Hematopoietic multipotent progenitor cell treated with erythropoietin and hydrocortisone succinate and interleukin-3 and kit ligand, for 6 days (in vitro differentiated cells): ENCODE data around the gene RWDD2A.
A peak's percentile ranks its signal among the peaks of the same experiment; 100 is the strongest.
"Not testable (repeated sequence)": the region's sequence is repeated elsewhere in the genome, so short reads cannot be mapped to it uniquely, and the experiment has no call there.

Experiments
- DNase-seq: peaks from one replicate; pipeline ENCODE4 v3.0.0-alpha.2; 2015

RWDD2A gene

DNA sequence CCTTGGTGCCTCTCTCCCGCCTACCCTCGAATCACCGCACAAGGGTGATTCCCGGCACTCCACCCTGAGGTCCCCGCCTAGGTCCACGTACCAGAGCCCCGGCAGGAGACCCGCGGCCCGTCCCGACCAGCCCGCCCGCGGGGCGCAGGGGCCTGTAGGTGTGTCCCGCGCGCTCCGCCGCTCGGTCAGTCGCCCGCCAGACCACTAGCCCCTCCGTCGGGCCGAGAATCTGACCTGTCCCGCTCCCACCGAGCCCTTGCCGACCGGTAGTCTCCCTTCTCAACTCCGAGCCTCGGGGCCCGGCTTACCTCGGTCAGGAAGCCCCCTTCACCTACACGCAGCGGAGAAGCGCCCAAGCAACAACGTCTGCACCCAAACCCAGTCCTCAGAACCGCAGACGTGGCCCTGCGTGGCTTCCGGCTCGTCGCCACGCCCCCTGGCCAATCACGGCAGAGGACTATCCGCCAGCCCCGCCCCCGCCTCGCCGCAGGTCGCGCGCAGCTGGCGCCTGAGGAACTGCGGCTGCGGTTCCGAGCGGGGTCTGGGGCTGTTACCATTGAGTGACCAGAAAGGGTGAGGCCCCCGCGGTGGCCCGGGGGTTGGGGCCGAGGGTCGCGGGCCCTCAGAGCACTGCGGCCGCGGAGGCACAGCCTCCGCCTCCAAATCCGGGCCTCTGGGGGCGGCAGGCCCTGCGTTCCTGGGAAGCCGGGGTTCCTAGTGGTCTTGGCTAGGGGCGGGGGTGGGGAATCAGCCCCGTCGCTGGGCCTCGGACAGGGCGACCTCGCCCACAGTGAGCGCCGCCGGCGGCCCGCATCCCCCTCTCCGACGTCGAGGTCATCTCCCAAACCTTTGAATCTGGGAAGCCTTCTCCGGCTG lies at the start of gene RWDD2A, which contains the start of gene PGM3:
RWDD2A (plus strand) TSS at position 487 of the 876 bp plus-strand sequence. CDS start 1,095 bp downstream, outside the sequence.
PGM3 (minus strand) TSS at position 395 of the 876 bp plus-strand sequence. CDS start 2,253 bp downstream, outside the sequence.
- peak; percentile 92 for DNase-seq

- no peak for DNase-seq
Observed at GRCh38 chr6:83151114-83151513, 42.0 kb upstream of the RWDD2A start.

DNA sequence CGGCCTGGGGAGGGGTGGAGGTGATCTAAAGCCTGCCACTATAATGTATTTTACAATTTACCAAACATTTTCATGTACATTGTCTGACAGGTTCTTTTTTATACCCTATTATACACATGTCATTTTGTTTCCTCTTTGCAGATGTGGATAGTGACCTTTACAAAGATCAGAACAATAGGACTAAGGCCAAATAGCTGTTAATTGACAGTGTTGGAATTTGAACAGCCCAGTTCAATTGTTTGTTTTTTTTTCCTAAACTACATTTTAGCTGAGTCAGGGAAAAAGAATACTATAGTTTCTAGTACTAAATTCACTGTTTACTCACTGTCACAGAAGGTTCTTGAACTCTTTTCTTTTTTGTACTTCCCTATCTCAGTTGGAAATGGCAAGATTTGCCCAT lies 40.2 kb upstream of the RWDD2A start:
- DNase-seq = no peak

GRCh38 chr6:83153883-83154521 lies 39.2 kb upstream of the RWDD2A start:
- DNase-seq = no peak

DNA sequence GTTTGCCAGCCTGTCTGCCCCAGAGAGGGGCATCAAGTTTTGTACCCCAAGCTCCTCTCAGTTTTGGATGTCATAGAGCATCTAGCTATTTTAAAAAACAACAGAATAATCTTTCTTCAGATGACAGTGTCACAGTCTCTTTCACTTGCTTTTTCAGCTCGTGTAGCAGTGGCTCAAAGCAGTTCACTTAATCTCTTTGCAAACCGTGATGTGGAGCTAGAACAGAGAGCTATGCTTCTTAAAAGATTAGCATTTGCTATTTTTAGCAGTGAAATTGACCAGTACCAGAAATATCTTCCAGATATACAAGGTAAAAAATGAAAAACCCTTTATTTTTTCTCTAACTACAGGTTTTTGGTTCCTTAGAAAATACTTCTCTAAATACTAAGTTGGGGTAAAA lies 37.4 kb upstream of the RWDD2A start:
- no peak for DNase-seq

DNA sequence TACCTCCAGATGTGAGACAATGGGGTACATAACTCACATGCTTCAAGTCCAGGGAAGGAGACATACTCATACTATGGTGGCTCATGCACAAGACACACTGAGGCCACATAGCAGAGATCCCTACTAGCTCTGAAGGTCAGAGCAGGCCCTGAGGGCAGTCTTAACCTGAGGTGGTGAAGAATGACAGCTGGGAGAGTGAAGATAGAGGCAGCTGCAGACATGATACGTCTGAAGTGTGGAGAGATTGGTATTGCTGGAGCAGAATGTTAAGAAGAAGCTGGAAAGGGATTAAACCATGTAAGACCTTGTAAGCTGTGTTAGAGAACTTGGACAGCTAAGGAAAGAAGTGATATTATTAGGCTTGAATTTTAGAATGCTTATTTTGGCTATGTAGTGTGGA lies 33.0 kb upstream of the RWDD2A start:
- DNase-seq = no peak

GRCh38 chr6:83167726-83168278 lies 25.4 kb upstream of the RWDD2A start:
- no peak for DNase-seq

GRCh38 chr6:83168556-83168955 lies 24.6 kb upstream of the RWDD2A start:
- DNase-seq = no peak

- no peak for DNase-seq
Observed at GRCh38 chr6:83169106-83169505, 24.1 kb upstream of the RWDD2A start.

GRCh38 chr6:83169511-83169910 lies 23.6 kb upstream of the RWDD2A start:
- no peak for DNase-seq

- no peak for DNase-seq
Observed at GRCh38 chr6:83176246-83176645, 16.9 kb upstream of the RWDD2A start.

- DNase-seq = no peak
Observed at GRCh38 chr6:83180426-83180950, 12.7 kb upstream of the RWDD2A start.

DNA sequence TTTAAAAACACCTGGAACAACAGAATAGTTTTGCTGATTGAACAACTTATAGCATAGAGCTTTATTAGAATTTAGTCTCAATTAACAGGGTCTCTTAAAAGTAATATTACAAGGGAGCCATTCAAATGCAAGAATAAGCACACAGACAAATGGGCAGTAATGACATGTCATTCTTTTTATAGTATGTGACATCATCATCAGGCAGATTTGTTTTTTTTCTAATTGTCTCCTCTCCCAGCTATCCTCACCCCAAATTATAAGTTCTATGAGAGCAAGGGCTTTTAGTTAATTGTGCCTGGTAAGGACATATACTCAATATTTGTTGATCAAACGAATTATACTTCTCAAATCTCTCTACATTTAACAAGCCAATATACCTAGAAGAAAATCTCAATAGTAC lies 11.0 kb upstream of the RWDD2A start:
- no peak for DNase-seq

- no peak for DNase-seq
Observed at GRCh38 chr6:83183082-83183828, 9.9 kb upstream of the RWDD2A start.

GRCh38 chr6:83185096-83185495 lies 8.1 kb upstream of the RWDD2A start:
- DNase-seq = no peak

- DNase-seq = no peak
Observed at GRCh38 chr6:83188501-83188900, 4.7 kb upstream of the RWDD2A start.

DNA sequence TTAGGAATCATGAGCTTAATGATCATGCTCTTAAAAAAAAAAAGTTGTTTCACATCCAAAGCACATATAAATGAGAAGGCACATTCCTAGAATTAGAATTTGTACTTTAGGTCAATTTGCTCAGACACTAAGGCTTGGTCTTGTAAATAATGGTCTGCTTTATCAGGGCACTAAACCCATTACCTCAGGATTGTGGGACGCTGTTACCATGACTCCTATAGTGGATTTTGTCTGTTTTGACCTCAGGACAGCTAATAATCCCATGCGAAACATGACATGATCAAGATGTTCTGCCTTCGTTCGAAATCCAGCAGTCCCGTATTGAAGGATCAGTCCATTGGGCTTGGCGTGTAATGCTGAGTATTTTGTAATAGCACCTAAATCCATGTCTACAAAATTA lies 2.5 kb upstream of the RWDD2A start:
- DNase-seq = no peak

- DNase-seq = not testable (repeated sequence)
Observed at GRCh38 chr6:83191974-83192373, 1.2 kb upstream of the RWDD2A start.

DNA sequence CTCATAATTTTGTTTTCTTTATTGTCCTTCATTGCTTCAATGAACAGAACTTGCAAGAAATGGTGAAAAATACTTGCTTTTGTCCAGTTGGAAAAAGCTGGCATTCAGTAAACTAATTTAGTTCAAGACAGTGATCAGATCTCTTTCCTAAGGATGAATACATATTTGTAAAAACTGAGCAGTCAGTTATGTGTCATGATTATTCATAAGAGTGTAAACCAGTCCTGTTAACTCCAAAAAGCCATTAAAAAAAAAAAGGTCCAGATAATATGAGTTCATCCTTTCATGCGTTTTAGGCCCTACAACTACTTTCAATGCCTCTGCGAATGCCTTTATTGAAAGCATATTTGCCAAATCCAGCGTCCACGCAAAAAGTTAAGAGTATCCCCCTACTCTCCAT lies 701 bp upstream of the RWDD2A start:
- no peak for DNase-seq

DNA sequence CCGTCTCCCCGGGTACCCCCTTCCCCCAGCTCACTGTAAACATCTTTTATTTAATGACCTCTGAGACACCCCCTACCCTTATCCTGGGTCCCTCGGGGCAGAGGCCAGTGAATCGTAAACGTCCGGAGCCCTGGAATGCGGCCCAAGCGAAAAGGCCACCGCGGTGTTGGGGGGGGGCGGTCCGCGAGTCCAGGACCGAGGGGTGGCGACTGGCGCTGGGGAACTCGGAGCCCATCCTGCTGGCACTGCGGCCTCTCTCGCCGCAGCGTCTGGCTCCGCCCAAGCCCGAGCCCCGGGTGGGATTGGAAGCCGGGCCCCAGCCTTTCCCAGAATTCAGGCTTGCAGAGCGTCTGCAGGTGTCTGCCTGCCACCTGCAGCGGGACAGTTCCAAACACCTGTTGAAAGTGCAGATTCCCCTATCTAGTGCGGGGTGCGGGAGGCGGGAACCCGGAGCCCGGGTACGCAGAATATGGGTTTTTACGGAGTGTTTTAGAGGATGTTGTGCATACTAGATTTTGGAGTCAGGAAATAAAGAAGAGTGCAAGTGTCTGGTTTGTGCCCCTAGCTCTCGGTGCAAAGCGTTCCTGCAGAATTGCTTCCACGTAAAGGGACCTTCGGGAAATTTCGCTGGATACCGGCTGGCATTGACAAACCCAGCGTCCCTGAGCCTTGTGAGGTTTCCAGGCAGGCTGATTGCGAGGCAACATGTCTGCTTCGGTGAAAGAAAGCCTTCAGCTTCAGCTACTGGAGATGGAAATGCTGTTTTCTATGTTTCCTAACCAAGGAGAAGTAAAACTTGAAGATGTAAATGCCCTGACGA lies 800 bp downstream of the RWDD2A start:
- peak; percentile 11 for DNase-seq

GRCh38 chr6:83198486-83199172 lies 5.5 kb downstream of the RWDD2A start:
- no peak for DNase-seq
